T follicular helper cell (primary cell): ENCODE data around the gene TMBIM4.

ENCODE experiments used
- DNase-seq: peaks from one replicate; pipeline ENCODE4 v3.0.0-alpha.2; 2020; ENCODE audit warnings: low read depth

The TMBIM4 gene

DNA sequence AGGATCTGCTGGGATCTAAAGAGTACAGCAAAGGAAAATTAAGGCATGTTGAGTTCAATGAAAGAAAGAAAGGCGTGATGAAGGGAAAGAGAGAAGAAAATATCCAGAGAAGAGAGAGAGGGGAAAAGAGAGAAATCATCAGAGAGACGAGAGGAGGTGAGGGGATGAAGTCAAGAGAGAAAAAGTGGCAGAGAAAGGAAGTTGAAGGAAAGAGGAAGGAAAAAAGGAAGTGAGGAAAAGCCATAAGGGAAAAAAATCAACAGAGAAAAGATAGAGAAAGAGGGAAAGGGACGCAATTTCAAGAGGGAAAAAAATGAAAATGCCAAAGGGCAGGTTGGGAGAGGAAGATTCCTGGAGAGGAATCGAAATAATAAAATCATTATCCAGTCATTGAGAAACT, 79.6 kb downstream of the TMBIM4 start:
- DNase-seq: no peak

DNA sequence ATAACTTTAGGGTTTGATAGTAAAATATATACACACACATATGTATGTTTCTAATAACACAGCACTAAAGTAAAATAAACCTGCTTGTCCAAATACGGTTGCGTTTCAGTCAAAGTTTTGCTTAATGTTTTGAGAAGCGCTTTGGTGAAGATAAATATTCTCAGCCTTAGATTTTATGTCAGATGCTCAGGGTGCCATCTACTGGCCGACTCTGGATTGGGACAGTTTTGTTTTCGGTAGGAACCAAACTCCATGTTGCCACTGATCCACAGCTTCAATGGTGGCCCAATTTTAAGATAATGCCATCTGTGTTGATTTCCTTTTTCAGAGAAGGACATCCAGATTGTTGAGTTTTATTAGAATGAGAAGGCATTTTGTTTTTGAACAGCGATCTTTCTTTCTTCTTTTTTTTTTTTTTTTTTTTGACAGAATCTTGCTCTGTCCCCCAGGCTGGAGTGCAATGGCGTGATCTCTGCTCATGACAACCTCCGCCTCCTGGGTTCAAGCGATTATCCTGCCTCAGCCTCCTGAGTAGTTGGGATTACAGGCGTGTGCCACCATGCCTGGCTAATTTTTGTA, 82.3 kb downstream of the TMBIM4 start:
- DNase-seq: peak; percentile 21

DNA sequence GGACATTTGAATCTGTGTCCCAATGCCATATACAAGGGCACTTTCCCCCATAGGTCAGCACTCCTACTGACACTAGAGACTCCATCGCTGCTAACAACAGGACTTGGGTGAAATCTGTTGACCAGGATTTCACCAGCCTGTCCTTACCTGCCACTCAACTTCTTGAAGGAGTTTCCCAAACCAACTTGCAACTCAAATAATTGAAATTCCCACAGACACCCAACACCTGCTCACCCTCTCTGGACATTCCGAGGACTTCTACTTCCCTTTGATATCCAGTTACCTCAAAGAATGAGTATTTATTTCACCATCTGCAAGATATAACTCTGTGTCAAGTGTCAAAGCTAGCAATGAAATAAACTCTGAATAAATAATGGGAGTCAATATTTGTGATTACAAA, 83.8 kb downstream of the TMBIM4 start:
- no peak for DNase-seq
